ENCODE results near the gene ACOXL. TPM values are rescaled to one million over a fixed set of nuclear protein-coding genes. Genes with fewer than 3 reads are reported as not detected.
A peak's percentile ranks its signal among the peaks of the same experiment; 100 is the strongest.

ACOXL gene
- total and polyA plus RNA-seq, 2 of the 8 experiments (the other 6 are each of a cell fraction or from before 2014, with no cell fraction given) = 11.4 to 20.6 TPM

- H4K5ac ChIP-seq (ENCODE audit: insufficient read length, low read depth, low read length) = no peak overlapping the region
- ChIA-PET CTCF (ENCODE audit: partially characterized antibody) (interaction anchor here (0.6 to 1.2 kb wide), 3 partner anchors 12 to 604 kb away, joined by 3 to 5 read pairs (median 3); no protein-coding TSS in a partner anchor), POLR2A (ENCODE audit: partially characterized antibody) (interaction anchor here (0.7 kb wide), 1 partner anchor 35 kb away, joined by 3 read pairs; no protein-coding TSS in a partner anchor)
- H3K14ac ChIP-seq (ENCODE audit: insufficient read length) = no peak overlapping the region
- H3K23ac ChIP-seq (ENCODE audit: insufficient read length) = no peak overlapping the region
- no peak for DNase-seq (ENCODE audit: low read depth in 1 of 2, low spot score in 2 of 2)
- peak overlapping the region; percentile 76; the same call in 1 of the 2 replicates for H2BK12ac ChIP-seq (ENCODE audit: low read depth, low read length)
- H4K20me1 ChIP-seq (replicated peaks in 1 of 2; ENCODE audit: control insufficient read depth in 1 of 2, insufficient read depth in 2 of 2, low read length in 2 of 2) = no peaks in the 10 kb centered on the region
- no peak overlapping the region for H3K18ac ChIP-seq (ENCODE audit: extremely low read depth, low read length)
- peaks cover 0 to 2% (median 0%) of the 10 kb centered on the region in 4 experiments; a peak in 1 of 7 replicates for H3K27me3 ChIP-seq (replicated peaks in 1 of 4; ENCODE audit: control insufficient read depth in 3 of 4, extremely low read depth in 1 of 4, insufficient read depth in 3 of 4, low read length in 3 of 4)
- no peak overlapping the region for H3K4me3 ChIP-seq (ENCODE audit: extremely low read depth in 1 of 4, insufficient read depth in 2 of 4, low read depth in 3 of 4, low read length in 4 of 4)
- no peaks in the 10 kb centered on the region for H3K79me1 ChIP-seq (ENCODE audit: low read depth, low read length)
- H2BK5ac ChIP-seq (ENCODE audit: low read depth, low read length) = no peak overlapping the region
- H3K23me2 ChIP-seq (ENCODE audit: low read depth, low read length) = no peaks in the 10 kb centered on the region
- no peaks in the 10 kb centered on the region for H3K79me2 ChIP-seq (ENCODE audit: control insufficient read depth in 1 of 2, insufficient read depth in 2 of 2, low read length in 2 of 2)
- no peak overlapping the region for H3K4ac ChIP-seq (replicated peaks; ENCODE audit: insufficient read length, low read depth, low read length)
- no peak overlapping the region for H2BK15ac ChIP-seq (ENCODE audit: low read length)
- no peak overlapping the region for H3K56ac ChIP-seq (replicated peaks; ENCODE audit: insufficient read length, low read depth, low read length)
- WGBS, 2 experiments (ENCODE audit: extremely low coverage in 1 of 2, insufficient coverage in 1 of 2, insufficient read length in 1 of 2, insufficient replicate concordance in 2 of 2, low coverage in 1 of 2, low lambda C conversion rate in 2 of 2, missing lambda C conversion rate in 1 of 2) = 33% methylated on average over 2 of the region's 2 CpGs; no CpG with 5 or more reads in 1 of the 2 experiments
- peaks cover 0 to 3% (median under 1%) of the 10 kb centered on the region in 4 experiments; a peak in 4 of 7 replicates for H3K4me1 ChIP-seq (replicated peaks in 1 of 4; ENCODE audit: control insufficient read depth in 3 of 4, insufficient read depth in 4 of 4, low read length in 3 of 4)
- no peaks in the 10 kb centered on the region for H3K36me3 ChIP-seq (ENCODE audit: control insufficient read depth in 2 of 4, insufficient read depth in 4 of 4, low read length in 3 of 4)
- no peak overlapping the region for H2BK120ac ChIP-seq (replicated peaks; ENCODE audit: low read depth, low read length)
- H2AFZ ChIP-seq (ENCODE audit: low read length) = no peak overlapping the region
- no peak overlapping the region for H3K4me2 ChIP-seq (ENCODE audit: insufficient read depth in 1 of 2, low read depth in 2 of 2, low read length in 2 of 2)
- no peak for FAIRE-seq
- no peak overlapping the region for H4K8ac ChIP-seq (ENCODE audit: extremely low read depth, insufficient read depth, low read length)
- H2BK20ac ChIP-seq (ENCODE audit: low read length) = no peak overlapping the region
- no peaks in the 10 kb centered on the region for H3K9me3 ChIP-seq (ENCODE audit: insufficient read depth in 2 of 2, low read depth in 1 of 2, low read length in 1 of 2)
- no peak overlapping the region for H3K27ac ChIP-seq (ENCODE audit: low read depth, low read length)
- H4K91ac ChIP-seq (replicated peaks; ENCODE audit: insufficient read length, low read length) = no peak overlapping the region
- H2AK5ac ChIP-seq (ENCODE audit: low read depth, low read length) = peak overlapping the region; percentile 77; the same call in 1 of the 2 replicates
- H3K9ac ChIP-seq (replicated peaks in 1 of 4; ENCODE audit: extremely low read depth in 1 of 4, low read depth in 3 of 4, low read length in 3 of 4) = no peak overlapping the region
- TF ChIP-seq NRF1 (IDR thresholded peaks at IDR 0.05; ENCODE audit: low read depth, low read length) (no peak), CHD2 (IDR thresholded peaks at IDR 0.05; ENCODE audit: low read length) (no peak), CREB1 (IDR thresholded peaks at IDR 0.05) (no peak), BCL11A (IDR thresholded peaks at IDR 0.05; ENCODE audit: low read depth in 2 of 2, low read length in 2 of 2) (no peak), SP4 (IDR thresholded peaks at IDR 0.05; ENCODE audit: low read length) (no peak), SAP30 (IDR thresholded peaks at IDR 0.05; ENCODE audit: insufficient read depth, insufficient replicate concordance, low read length) (no peak), TAF1 (IDR thresholded peaks at IDR 0.05; ENCODE audit: low read depth, low read length) (no peak), POU5F1 (IDR thresholded peaks at IDR 0.05; ENCODE audit: low read depth, low read length) (no peak), JUN (IDR thresholded peaks at IDR 0.05; ENCODE audit: low read depth, low read length) (no peak), HDAC6 (IDR thresholded peaks at IDR 0.05; ENCODE audit: low read depth, low read length) (no peak), JUND (IDR thresholded peaks at IDR 0.05; ENCODE audit: low read length) (no peak), CBX5 (IDR thresholded peaks at IDR 0.05; ENCODE audit: low read depth, low read length) (no peak)
- TF ChIP-seq, protein P1, sequence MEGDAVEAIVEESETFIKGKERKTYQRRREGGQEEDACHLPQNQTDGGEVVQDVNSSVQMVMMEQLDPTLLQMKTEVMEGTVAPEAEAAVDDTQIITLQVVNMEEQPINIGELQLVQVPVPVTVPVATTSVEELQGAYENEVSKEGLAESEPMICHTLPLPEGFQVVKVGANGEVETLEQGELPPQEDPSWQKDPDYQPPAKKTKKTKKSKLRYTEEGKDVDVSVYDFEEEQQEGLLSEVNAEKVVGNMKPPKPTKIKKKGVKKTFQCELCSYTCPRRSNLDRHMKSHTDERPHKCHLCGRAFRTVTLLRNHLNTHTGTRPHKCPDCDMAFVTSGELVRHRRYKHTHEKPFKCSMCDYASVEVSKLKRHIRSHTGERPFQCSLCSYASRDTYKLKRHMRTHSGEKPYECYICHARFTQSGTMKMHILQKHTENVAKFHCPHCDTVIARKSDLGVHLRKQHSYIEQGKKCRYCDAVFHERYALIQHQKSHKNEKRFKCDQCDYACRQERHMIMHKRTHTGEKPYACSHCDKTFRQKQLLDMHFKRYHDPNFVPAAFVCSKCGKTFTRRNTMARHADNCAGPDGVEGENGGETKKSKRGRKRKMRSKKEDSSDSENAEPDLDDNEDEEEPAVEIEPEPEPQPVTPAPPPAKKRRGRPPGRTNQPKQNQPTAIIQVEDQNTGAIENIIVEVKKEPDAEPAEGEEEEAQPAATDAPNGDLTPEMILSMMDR (IDR thresholded peaks at IDR 0.05; ENCODE audit: control extremely low read depth in 1 of 3, insufficient read depth in 1 of 3, low read depth in 1 of 3, low read length in 3 of 3) = no peak
Measured at GRCh38 chr2:110724820-110725219, 7.6 kb upstream of the ACOXL start.
